Measurements from ENCODE around the gene PLXNA2.

PLXNA2 gene

DNA sequence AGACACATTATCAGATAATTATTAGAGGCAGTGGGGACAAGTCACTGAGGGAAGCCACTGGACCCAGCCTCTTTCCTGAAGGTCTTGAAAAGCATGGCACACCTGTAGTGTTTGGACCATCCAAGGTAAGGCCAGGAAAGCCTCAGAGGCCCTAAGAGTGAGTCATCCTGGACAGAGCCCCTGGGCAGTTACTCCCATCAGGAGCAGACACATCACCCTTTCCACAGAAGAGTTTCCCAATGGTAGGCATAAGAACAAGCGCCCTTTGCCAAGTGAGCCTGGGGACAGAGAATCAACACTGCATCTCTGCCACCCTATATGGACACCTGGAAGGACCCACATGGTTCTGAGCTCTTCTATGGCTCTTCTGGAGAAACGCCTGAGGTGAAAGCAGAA is 136.0 kb downstream of the PLXNA2 start:
- no peak for DNase-seq

DNA sequence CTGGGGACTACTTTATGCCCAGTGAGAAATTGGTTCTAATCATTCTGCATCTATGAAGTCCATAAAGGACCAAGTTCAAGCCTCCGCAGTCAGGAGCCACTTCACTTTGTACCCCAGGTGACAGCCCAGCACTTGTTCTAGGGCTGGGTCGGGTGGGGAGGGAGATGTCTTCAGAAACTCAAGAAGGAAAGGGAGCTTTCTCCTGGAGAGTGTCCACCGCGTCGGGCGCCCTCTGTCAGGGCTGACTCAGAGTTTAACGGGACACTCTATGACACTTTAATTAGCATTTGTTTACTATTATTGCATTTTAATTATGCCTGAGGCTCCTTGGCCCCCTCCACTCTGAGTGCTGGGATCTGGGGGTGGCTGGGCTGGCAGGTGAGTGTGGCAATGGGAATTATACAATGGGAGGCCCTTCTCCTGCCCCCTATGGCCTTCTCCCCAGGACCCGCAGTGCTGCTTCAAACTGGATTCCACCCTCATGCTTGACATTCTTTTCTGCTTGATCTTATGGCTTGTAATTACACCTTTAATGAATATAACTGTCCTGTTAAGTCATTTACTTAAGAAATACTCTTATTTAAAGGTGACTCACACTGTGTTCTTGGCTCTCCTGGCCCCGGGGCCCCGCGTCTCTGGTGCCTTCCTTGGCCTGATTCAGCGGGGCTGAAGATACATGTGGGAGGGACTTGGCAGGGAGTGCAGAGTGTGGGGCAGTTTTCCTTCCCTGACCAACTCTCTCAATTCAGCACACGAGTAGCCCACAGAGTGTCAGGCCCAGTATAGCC is 136.6 kb downstream of the PLXNA2 start:
- DNase-seq, result no peak

DNA sequence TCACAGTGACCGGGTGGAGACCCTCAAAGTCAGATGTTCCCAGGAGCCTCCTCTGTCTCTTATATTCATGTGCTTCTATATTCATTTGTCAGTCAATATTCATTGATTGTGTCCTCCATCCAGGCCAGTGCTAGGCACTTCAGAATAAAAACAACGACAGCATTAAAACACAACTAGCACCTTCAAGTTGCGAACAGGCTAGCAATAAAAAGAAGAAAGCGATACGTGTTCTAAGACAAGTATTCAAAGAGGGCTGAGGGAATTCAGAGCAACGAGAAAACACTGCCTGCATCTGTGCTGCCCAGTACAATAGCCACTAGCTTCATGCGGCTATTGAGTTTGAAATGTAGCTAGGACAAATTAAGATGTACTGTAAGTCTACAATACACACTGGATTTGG is 138.0 kb downstream of the PLXNA2 start:
- DNase-seq, result no peak

DNA sequence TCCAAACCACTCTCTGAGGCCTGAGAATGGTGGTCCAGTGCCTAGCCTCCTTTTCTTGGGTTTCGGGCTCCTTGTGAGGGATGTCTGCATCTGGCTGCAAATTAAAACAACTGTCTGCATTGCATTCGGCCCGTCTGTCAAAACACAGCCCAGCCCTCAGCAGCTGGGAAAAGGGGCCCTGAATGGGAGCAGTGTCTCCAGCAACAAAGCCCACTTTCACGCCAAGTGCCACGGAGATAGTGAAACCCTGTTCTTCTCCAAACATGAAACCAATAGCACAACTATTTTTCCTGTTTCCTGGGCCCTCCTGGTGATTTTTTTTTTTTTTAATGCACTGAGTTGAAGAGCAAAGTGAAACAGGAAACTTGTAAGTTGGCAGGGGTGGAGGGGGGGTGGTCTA is 138.4 kb downstream of the PLXNA2 start:
- DNase-seq, result no peak

DNA sequence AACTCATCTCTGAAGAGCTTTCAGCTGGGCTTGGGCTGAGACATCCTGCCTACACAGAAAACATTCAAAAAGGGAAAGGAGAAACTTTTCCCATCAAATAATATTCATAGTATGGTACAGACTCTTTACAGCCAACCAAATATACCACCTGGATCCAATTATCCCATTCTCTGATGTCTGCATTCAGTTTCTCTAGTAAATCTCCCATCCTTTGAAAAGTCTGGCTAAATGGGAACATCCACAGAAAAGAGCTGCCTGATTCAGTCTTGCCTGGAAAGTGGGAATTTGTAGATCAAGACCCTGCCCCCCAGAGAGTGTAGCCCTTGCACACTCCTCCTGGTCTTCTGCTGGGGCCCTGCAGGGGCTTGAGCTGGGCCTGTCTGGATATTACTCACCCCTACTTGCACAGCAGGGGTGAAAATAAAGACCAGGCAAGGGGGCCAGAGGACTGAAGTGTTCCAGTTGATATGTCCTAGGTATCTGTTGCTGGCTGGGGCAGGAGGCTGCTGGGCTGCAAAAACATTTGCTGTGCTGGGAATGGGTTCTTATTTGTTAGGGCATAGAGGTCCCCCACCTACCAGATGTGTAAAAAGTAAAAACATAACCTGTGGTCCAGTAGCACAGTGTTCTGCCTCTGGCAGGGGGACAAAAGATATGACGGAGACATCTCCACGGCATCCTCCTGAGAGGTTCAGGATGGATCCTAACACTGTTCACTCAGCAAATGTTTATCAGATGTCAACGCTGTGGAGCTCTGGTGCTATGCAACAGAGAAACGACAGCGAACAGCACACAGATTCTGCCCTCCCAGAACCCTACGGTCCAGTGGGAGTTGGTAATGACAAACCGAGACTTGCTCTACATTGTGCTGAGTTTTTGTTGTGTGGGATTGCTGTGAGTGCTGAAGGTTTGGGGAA is 140.3 kb downstream of the PLXNA2 start:
- no peak for DNase-seq

DNA sequence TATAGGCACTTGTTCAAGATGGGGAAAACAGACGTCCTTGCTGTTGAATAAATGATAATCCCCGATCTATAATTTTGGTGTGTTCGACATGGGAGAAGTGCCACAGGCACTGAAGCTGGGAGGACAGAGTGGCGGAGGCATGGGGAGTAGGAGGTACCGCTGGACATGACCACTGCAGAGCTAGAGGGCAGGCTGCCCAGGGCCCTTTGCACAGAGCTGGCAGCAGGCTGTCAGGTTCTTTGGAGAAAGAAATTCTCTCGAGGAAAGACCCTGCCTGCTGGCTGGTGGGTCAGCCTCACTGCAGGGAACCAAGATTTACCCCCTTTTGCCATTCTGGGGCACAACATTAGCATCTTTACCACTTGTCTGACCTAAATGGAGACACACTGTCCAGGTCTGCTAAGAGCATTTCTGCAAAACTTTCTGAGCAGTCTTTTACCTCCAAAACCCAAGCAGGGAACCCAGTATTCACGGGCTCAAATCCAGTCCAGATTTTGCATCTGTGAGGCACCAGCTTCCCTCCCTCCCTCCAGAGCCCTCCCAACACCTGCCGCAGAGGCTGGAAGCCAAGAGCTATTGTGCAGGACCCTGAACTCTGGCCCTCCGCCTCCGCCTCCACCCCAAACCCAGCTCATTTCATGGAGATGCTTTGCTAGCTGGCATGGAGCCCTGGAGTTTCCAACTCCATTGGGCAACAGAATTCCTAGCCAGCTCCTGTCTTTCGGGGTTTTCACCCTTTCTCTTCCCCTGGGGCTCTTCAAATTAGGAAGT is 142.3 kb downstream of the PLXNA2 start:
- DNase-seq, result no peak

DNA sequence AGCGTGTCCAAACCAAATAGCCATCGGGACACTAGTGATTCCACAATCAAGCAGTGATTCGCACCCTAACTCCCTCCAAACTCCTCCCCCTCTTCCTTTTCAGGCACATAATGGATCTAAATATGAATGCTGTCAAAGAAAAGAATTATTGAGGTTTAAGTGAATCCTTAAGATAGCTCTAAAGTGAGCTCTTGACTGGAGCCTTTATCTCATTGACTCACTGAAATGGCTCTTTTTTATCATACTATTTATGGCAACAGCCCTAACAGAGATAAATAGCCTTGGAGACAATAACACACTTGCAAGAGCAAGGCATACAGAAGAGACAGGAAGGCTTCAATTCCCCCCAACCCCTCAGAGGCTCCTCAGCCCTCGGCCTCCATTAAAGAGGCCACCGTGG is 143.3 kb downstream of the PLXNA2 start:
- DNase-seq, result no peak

DNA sequence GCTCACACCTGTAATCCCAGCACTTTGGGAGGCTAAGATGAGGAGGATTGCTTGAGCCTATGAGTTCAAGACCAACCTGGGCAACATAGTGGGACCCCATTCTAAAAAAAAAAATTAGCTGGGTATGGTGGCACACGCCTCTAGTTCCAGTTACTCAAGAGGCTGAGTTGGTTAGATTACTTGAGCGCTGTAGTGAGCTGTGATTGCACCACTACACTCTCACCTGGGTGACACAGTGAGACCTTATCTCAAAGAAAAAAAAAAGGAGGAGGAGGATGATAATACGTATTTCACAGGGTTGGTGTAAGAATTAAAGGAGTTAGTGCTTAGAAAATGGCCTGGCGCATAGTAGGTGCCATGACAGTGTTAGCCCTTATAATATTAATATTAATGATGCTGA is 144.1 kb downstream of the PLXNA2 start:
- DNase-seq, result no peak

DNA sequence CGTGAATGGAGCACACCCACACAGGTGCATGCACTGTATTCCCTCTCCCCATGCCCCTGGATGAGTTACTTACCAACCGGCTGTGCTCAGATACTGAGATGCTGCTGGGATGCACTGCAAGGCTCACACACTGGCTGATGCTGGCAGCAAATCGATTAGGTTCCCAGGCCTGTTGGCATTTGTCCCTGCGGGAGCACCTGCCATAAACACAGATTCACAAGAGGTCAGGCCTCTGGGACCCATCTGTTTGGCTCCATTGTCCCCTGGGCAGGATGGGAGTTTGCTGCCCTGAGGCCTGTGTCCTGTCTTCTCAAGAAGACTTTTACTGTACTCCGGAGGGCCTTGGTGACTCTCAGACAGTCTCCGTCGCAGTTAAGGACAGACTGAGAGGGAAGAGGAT is 145.4 kb downstream of the PLXNA2 start:
- DNase-seq, result no peak

DNA sequence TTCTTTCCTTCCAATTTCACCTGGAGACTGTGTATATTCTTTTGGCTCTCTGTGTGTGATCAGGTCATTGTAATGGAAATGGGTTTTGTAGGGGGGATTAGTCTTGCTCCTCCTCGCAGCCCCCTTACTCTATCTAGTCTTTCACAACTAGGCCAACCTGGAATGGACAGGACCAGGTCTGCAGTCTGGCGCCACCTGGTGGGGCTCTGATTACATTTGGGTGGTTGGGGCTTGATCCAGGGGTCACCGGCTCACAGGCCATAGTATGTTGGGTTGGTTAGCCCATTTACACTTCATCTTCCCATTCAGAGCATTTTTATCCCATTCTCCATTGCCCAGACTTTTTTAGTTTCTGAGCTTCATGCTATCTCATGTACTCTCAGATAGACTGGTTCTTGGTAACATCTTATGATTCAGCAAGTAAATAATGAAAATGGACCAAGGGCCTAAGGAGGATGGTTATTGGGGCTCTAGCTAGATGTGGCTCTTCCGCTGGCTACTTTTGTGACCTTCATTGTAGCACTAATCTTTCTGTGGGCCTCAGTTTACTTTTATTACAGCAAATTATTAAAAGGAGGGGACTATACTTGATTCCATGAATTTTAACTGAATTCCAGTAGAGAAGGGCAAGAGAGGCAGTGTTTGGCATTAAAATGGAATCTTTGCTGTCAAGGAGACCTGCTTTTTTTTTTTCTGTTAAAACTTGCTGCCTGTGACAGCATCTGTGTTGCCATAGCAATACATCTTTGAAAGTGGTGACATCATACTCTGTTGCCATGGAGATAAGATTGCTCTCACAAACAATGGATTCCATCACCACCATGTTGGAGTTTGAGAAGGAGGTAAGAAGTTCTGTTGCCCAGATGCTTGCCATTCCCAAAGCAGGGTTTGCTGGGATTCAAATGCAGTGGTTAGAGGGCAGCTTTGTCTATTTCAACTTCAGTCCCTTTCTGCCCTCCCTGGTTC is 150.1 kb downstream of the PLXNA2 start:
- DNase-seq, result peak; percentile 75

DNA sequence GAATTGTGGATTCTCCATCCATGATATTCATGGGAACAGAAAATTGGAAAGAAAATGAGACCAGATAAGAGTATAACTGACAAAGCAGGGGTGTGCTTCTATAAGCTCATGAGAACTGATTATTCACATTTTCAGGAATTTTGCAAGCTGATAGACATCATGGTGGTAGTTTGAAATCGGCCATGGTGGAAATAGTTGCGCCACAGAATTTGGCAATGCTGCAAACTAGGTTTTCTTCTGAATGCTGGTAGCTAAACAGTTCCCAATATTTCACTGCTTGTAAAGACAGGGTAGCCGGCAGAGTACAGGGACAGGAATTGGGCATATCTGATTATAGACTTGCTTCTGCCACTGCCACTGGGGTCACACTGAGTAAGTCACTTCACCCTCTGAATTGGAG is 151.1 kb downstream of the PLXNA2 start:
- no peak for DNase-seq

DNA sequence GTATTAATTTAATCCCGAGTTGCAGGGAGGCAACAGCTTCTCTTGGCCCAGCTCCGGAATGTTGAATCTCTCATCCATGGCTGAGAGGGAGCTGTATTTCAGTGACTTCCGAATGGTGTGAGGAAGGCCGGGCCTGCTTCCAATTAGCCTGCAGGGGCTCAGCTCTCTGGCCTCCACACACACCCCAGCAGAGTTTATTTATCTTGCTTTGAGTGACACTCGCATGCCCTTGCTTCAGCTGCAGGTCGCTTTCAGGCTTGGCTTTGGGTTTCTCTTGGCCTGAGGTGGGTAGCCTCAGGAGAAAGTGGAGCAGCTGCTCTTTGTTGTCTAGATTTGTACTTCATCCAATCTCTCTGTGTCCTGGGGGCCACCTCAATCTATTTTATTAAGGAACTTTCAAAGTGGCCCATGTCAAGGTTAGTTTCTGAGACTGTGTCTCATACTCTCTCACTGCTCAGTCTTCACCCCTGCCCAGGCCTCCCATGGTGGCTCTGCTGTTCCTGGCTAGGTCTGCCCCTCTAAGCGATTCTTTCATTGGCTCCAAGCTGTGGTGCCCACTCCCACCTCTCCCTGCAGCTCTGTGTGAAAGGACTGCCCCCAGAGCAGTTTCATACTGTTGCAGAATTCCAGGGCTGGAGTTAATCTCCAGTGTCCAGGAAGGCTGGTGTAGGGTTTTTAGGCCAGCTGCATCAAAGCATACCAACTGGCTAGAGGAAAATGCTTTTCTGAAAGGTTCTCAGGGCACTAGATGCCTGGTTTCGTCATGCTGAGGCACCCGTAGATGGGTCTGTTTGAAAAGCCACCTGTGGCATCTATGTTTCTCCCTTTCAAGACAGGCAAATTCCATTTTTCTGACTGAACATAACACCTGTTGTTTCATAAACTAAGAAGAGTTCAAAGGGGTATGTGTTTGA is 153.5 kb downstream of the PLXNA2 start:
- no peak for DNase-seq

DNA sequence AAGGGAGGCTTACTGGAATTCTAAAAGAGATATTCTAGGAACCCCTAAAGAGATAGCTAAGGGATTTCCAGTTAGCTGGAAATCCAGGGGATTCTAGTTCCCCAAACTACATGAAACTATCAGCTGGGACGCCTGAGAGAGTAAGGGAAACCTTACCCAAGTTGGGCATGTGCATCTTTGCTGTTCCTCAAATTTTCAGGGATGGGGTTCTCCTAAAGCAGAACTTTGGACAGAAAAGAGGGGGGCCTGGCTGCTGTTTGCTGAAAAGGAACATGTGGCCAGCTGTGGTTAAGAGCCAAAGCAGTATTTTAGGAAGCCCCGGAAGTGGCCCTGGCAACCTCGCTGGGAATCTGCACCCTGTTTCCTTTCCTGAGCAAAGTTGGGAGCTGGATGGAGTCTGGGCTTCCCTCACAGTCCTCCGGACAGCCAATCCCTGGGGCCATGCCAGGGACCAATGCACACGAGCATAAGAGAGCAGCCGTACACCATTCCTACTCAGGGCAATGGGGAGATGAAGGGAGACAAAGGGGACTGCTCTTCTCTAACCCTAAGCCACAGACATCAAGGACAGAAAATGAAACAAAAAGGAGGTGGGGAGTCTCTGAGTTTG is 154.3 kb downstream of the PLXNA2 start:
- DNase-seq, result no peak

DNA sequence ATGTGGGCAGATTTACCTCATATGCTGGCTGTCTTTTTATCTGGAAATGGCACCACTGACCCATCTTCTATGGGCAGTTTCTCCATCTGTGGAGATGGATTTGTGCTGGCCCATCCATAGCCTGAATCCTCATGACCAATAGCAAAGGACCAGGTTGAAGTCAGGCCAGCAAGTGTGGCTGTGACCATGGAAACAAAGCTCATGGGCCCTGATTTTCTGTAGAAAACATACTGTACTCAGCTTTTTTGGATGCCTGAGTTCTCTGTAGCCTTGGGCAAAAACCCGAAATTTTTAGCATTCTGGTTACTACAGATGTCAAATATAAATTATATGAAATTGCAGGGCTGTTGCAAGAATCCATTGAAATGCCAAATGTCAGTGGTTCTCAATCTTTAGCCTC is 155.0 kb downstream of the PLXNA2 start:
- DNase-seq, result no peak

DNA sequence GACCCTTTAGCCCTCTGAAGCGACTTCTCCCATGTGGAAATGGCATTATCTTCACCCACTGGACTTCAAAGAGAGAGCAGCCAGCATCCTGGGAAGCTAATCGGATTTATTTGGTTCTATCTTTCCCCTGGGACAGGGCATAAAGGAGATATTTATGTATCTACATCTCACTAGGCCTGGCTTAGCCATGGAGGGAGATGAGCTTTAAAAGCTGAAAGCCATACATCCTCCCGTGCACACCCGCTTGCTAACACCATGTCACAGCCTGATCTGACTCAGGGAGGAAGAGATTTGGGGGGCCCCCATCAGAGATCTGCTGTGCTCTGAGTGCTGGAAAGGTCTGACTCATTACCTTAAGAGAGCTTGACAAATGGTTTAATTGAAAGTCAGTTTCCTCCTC is 155.9 kb downstream of the PLXNA2 start:
- no peak for DNase-seq

DNA sequence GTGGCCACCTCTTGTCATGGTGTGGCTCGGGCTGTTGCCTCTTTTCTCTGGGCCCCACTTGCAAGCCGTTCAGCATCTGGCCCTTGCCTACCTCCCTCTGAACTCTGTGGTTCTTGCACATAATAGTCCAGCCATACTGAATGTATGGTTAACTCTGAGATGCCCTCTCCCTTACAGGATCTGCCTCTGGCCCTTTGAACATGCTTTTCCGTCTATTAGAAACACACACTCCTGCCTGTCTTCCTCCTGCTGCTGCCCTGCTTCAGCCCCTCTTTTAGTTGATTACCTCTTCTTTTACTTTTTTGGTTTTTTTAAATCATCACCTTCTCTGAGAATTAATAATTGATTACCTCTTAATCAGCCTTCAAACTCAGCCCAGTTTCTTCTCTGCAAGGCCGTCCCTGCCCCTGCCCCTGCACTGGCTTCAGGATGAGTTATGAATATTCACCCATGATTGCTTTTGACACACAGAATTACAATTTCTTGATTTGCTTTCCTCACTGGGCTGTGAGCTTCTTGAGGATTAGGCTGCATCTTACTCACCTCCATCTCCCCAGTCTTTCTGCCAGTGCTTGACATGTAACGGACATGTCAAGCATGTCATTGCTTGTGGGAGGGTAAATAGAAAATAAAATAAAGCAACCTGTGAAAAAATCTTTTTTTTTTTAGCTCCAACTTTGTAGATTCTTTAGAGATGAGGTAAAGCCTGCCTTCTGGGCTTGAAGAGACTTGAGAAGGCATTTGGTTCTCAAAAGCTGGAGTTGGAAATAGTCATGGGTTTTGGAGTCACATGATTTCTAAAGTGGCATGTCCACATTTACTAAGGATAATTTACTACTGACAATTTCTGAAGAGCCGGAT is 158.3 kb downstream of the PLXNA2 start:
- DNase-seq, result no peak

DNA sequence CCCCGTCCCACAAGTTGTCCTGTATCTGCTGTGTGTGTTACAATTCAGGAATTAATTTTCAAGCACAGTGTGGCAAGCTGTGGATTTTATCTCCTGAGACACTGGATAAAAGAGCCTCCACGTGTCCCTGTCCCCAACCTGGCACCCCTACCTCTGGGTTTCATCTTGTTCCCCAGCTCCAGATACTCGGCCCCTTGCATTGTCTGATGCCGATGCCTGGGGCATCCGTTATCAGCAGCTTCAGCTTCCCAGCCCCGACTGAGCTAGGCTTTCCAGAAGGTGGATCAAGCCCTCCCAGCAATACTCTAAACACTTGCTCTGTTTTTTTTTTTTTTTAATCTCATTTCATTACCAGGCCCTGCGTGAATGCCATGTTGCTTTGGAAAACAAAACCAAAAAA is 159.4 kb downstream of the PLXNA2 start:
- no peak for DNase-seq

DNA sequence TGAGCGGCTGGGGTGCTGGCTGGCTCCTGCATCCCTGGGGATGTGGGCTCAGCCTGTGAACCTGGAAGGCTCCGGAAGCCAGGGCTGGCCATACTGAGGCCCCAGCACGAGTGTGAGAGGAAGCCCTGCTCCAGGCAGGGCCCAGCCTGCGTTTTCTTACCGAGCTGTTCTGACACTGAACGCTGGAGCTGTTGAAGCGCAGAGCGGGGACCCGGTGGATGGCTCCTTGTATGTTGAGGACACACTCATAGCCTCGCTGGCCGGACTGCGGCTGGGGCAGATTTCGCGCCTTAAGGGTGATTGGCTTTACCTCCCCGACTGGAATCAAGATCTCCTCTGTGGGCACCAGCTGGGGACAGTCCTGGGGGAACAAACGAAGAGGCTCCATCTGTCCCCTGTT is 160.0 kb downstream of the PLXNA2 start:
- DNase-seq, result no peak

DNA sequence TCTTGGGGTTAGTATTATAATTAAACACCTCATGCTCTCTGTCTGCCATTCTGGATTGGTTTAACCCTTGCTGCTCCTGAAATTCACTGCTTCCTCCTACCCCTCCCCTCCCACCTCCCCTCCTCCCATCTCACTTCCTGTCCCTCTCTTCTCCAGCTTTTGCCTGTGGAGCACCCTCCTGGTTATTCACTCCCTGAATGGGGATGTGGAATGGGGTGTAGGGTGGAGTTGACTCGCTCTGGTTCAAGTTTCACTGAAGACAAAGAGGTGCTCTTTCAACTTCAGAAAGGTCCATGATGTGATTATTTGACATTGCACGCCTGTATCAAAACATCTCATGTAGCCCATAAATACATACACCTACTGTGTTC is 160.5 kb downstream of the PLXNA2 start:
- DNase-seq, result no peak
